ENCODE data around the gene PEMT.
"Not testable (repeated sequence)": the region's sequence is repeated elsewhere in the genome, so short reads cannot be mapped to it uniquely, and the experiment has no call there.

Gene PEMT, protein sequence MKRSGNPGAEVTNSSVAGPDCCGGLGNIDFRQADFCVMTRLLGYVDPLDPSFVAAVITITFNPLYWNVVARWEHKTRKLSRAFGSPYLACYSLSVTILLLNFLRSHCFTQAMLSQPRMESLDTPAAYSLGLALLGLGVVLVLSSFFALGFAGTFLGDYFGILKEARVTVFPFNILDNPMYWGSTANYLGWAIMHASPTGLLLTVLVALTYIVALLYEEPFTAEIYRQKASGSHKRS

DNA sequence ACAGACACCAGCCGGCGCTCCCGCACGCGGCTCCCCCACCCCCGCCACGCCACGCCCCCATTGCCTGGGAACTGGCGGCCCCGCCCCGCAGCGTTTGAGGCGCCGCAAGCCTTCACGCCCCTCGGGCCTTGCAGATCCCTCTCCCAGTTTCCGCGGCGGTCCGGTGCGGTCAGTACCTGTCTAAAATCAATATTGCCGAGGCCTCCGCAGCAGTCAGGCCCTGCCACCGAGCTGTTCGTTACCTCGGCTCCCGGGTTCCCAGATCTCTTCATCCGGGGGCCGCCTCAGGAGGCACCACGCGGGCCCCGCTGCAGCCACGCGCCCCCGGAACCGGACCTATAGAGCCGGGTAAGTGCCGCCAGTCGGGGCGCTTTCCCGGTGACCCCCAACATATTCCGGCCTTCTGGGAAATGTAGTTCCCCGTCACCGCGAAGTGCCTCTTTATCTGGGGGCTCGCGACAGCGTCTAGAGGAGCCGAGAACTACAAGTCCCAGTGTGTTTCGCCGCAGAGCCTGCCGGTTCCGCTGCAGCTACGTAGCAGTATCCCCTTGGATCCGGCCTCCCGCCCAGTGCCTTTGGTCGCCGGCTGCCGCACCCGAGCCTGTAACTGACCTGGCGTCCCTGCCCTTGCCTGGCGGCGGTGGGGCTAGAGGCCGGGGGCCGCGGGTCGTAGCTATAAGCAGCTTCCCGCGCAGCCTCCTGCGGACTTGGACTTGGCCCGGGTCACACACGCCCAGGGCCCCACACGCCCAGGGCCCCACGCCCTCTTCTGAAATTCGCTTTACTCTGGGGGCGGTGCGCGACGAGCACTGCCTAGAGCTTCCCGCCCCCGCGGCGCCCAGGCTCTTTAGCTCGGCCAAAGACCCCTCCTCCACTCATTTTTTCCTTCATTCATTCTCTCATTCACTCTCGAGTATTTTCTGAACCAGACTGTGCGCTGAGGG, at the start of gene PEMT:
TSS of gene PEMT (minus strand) at position 354 of the 944 bp plus-strand sequence. CDS start at position 272, 82 bp downstream.
- DNase-seq (ENCODE audit: low read depth), result peak; percentile 90

DNA sequence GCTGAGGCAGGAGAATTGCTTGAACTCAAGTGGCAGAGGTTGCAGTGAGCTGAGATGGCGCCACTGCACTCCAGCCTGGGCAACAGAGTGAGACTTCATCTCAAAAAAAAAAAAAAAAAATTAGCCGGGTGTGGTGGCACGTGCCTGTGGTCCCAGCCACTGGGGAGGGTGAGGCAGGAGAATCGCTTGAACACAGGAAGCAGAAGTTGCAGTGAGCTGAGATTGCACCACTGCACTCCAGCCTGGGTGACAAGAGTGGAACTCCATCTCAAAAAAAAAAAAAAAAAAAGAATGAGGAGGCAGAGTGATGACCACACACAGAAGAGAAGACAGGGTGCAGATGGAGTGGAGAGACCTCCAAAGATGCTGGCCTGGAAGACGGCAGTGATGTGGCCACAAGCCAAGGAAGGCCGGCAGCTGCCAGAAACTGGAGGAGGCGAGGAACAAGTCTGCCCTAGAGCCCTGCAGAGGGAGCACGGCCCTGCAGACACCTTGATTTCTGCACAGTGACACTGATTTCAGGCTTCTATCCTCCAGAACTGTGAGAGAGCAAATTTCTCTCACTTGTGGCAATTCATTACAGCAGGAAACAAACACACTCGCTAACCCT, 48.3 kb upstream of the PEMT start:
- not testable (repeated sequence) for DNase-seq (ENCODE audit: low read depth)

DNA sequence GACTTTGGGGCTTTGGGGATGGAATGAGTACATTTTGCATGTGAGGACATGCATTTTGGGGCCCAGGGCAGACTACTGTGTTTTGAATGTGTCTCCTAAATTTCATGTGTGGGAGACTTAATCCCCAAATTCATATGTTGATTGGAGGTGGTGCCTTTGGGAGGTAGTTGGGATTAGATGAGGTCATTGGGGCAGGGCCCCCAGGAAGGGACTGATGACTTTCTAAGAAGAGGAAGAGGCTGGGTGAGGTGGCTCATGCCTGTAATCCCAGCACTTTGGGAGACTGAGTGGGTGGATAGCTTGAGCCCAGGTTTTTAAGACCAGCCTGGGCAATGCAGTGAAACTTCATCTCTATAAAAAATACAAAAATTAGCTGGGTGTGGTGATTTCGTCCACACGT, 47.0 kb upstream of the PEMT start:
- DNase-seq (ENCODE audit: low read depth), result no peak

DNA sequence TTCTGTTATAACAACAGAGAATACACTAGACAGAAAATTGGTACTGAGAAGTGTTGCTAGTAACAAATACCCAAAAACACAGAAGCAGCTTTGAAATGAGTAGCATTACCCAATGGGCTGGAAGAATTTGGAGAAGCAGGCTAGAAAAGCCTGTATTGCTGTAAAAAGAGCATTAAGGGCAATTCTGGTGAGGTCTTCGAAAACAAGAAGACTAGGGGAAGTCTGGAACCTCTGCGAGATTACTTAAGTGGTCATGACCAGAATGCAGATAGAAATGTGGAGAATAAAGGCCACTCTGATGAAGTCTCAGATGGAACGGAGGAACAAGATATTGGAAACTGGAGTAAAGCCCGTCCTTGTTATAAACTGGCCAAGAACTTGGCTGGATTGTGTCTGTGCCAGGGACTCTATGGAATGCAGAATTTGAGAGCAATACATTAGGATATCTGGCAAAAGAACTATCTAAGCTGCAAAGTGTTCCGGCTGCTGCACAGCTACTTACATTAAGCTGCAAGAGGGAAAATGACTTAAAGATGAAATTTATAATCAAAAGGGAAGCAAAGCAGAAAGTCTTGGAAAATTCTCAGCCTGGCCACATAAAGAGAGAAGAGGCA, 44.9 kb upstream of the PEMT start:
- DNase-seq (ENCODE audit: low read depth), result no peak

DNA sequence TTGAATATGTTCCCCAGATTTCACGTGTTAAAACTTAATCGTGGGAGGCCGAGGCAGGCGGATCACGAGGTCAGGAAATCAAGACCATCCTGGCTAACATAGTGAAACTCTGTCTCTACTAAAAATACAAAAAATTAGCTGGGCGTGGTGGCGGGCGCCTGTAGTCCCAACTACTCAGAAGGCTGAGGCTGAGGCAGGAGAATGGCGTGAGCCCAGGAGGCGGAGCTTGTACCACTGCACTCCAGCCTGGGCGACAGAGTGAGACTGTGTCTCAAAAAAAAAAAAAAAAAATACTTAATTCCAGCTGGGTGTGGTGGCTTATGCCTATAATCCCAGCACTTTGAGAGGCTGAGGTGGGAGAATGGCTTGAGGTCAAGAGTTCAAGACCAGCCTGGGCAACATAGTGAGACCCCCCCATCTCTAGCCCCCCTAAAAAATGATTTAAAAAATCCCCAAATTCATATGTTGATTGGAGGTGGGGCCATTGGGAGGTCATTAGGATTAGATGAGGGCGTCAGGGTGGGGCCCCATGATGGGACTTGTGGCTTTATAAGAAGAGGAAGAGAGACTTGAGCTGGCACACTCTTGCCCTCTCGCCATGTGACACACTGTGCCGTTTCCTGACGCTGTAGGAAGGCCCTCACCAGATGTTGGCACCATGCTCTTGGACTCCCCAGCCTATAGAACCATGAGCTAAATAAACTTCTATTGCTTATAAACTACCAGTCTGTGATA, 44.2 kb upstream of the PEMT start:
- DNase-seq (ENCODE audit: low read depth), result not testable (repeated sequence)

DNA sequence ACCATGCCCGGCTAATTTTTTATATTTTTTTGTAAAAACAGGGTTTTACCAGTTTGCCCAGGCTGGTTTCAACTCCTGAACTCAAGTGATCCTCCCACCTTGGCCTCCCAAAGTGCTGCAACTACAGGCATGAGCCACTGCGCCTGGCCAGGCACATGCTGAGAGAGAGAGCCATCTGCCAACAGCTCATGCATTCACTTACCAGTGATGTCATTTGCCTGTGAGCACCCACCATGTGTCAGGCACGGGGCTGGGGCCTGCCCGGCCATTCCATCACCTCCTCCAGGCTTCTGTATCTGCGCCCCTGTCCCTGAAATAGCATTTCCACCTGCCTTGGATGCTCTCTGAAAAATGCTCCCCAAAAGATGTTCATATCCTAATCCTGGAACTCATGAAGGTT, 43.6 kb upstream of the PEMT start:
- DNase-seq (ENCODE audit: low read depth), result no peak

DNA sequence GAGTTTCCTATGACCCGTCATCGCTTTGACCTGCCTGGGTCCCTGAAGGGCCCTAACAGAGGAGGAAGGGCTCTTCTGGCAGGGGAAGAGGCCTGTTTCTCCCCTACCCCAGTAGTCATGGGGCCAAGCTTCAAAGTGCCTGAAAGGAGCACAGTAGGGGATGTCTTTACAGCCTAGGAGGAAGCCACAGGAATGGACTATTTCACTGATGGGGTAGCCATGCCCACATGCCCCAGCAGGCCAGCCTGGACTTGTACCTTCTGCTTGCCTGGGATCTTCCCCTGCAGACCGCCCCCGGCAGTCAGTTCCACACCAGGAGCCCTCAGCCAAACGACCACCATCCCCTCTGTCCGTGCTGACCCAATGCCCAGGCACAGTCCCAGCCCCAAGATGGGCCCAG, 41.8 kb upstream of the PEMT start:
- DNase-seq (ENCODE audit: low read depth), result no peak

DNA sequence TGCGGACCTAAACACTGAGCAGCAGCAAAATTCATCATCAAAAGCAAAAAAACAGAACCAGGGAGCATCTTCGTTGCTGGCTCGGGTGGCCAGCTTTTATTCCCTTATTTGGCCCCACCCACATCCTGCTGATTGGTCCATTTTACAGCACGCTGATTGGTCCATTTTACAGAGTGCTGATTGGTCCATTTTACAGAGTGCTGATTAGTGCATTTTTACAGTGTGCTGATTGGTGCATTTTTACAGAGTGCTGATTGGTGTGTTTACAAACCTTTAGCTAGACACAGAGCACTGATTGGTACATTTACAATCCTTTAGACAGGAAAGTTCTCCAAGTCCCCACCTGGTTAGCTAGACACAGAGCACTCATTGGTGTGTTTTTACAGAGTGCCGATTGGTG, 41.2 kb upstream of the PEMT start:
- not testable (repeated sequence) for DNase-seq (ENCODE audit: low read depth)

DNA sequence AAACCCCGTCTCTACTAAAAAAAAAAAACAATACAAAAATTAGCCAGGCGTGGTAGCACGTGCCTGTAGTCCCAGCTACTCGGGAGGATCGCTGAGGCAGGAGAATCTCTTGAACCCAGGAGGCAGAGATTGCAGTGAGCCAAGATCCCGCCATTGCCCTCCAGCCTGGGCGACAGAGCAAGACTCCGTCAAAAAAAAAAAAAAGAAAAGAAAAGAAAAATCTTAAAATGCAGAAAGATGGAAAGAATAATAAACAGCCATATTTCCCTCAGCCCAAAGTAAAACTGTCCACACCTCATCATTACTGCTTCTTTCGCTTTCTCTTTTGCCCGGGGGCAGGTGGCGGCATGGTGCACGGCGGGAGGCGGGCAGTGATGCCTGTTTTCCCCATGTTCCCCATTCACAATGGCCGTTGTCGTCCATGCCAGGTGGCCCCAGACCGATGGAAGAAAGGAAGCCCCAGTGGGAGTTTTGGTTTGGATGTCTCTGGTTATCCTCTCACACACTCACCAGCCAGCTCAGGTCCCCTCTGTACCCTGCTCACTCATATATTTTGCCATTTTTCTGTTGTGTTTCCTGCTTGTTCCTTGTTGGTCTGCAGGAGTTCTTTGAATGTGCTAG, 37.0 kb upstream of the PEMT start:
- DNase-seq (ENCODE audit: low read depth), result peak; percentile 11

DNA sequence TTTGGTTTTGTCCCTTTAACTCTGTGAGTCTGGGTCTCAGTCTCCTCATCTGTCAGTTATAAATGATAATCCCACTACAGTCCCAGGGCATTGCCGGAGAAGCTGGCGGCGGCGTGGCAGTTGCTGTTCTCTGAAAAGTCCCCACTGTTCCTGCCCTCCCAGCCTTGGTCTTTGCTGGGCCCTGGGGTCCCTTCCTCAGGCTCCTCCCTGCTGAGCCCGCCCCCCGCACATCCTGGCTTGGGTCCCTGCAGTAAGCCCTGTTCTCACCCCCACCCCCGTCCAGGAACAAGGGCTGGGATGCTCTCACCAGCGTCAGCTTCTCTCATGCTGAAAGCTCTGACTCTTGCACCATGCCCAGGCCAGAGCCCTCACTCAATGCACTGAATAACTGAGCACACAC, 35.3 kb upstream of the PEMT start:
- DNase-seq (ENCODE audit: low read depth), result no peak

DNA sequence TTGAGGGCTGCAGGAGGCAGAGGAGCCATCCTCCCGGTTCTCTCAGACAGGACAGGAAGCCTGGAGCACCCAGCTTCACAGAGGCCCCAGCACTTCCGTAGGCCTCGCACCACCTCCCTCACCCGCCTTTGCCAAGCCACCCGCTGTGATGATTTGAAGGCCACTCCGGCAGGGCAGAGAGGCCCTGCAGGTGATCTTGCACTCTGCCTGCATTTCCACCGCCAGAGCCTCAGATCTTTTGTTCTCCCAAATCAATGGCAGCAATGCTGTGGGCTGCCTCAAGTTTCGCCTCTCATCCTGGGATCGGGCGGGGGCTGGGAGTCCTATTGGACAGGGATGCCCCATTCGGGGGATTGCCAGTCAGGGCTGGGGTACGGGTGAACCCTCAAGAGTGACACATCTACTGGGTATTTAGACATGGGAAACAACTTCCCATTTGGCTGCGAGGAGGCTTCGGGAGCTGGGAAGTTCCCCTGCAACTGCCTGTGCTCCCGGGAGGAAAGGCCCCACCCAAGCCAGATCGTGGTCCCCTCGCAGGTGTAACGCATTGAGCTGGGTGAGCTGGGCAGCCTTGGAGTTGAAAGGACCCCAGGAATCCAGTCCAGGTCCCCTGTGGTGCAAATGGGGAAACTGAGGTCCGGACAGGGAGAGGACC, 34.8 kb upstream of the PEMT start:
- no peak for DNase-seq (ENCODE audit: low read depth)

DNA sequence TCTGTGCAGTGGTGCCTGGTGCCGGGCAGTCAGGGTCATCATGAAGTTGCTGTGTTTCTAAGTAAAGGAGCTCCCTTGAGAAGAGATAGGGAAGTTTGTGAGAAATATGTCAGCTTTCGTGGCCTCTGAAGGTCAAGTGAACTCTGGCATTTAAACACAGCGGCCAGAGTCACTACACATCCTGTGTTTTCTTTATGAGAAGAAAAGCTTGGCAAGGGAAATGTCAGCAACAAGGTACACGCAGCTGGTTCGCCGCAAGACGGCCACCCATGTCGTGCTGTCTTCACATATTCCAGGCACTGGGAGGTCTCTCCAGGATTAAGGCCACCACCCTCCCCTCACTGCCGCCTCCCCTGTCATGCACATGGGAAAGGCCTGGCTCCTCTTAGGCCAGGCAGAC, 33.2 kb upstream of the PEMT start:
- no peak for DNase-seq (ENCODE audit: low read depth)

DNA sequence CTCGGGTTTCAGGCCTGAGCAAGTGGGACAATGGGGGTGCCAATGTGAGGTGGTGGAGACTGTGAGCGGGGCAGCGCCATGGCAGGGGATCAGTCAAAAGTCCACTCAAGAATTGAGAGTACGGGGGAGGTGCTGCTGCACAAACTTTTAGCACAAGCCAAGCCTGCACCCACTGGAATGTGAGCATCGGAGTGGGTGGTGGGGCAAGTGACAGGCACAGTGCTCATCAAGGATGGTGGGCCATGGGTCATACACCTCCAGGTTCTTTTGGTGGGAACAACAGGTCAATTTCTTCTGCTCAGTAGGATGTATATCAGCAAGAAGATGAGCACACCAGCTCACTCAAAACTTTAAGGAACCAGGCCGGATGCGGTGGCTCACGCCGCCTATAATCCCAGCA, 32.4 kb upstream of the PEMT start:
- no peak for DNase-seq (ENCODE audit: low read depth)

DNA sequence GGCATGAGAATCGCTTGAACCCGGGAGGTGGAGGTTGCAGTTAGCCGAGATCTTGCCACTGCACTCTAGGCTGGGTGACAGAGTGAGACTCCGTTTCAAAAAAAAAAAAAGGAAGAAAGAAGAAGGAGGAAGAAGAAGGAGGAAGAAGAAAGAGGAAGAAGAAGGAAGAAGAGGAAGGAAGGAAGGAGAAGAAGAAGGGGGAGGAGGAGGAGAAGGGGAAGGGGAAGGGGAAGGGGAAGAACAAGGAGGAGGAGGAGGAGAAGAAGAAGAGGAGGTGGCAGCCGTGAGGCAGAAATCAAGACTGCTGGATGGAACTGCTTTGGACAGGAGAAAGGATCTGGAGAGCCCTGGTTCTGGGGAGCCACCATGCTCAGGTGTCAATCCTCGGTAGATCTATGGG, 29.7 kb upstream of the PEMT start:
- no peak for DNase-seq (ENCODE audit: low read depth)

DNA sequence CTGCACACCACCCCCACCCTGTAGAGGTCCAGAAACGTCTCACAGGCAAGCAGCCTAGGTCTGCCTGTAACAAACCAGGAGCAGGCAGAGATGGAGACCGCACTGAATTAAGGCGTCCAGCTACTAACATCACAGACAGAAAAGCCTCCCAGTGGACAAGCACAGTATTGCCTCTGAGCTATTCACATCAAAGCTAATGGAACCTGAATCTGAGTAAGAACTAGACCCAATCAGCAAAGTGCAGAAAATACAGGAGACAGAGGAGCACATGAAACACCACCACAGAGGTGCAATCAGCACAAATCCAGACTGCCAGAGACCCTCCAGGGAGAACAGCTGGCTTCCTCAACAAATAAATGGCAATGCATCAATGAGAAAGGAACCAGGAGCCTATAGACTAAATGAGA, 22.2 kb upstream of the PEMT start:
- peak; percentile 15 for DNase-seq (ENCODE audit: low read depth)

DNA sequence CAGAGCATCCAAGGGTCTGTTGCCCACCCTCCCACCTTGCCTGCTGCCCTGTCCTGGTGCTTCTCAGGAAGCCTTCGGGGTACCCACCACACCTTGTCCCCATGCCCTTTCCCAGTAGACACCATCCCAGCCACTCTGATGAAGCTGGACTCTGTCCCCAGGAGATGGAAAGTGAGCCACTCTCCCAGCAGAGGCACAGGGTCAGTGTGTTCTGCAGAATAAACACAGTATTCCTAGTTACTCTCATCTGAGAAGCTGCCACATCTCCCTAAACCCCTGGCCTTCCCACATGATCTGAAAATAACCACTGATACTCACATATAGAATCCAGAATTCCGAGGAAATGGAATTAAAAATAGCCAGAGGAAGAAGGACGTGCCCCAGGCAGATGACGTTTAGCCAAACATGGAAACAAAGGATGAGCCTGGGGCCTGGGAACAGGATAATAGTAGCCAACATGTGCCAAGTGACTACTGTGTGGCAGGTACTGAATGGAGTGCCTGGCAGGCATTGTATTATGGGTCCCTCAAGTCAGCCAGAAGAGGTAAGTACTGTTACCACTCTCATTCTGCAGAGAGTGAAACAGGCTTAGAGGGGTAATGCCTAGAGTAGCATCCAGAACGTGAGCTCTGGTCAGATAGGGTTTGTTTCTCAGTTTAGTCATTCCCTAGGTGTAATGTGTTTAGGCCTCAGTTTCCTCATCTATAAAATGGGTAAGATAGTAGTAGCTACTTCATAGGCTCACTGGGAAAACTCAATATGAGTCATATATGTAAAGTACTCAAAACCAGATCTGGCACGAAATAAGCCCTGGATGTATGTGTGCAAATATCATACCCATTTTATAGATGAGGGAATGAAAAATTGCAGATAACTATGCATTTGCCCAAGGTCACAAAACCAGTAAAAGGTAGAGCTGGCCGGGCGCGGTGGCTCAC, 20.8 kb upstream of the PEMT start:
- DNase-seq (ENCODE audit: low read depth), result no peak

DNA sequence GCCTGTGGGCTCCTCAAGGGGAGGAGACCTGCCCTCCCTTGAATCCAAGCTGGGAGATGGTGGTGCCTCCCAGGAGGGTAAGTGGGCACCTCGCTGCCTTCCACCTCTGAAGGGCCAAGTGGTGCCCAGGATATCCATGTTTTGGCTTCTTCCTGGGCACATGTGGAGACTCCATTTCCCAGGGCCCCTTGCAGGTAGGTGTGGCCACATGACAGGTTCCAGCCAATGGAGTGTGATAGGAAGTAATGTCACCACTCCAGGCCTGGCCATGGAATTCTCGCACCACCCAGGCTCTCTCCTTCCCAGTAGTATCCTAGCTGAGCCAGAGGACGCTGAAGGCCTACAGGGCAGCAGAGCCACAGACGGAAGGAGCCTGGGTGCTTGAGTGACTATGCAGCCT, 17.6 kb upstream of the PEMT start:
- DNase-seq (ENCODE audit: low read depth), result no peak

DNA sequence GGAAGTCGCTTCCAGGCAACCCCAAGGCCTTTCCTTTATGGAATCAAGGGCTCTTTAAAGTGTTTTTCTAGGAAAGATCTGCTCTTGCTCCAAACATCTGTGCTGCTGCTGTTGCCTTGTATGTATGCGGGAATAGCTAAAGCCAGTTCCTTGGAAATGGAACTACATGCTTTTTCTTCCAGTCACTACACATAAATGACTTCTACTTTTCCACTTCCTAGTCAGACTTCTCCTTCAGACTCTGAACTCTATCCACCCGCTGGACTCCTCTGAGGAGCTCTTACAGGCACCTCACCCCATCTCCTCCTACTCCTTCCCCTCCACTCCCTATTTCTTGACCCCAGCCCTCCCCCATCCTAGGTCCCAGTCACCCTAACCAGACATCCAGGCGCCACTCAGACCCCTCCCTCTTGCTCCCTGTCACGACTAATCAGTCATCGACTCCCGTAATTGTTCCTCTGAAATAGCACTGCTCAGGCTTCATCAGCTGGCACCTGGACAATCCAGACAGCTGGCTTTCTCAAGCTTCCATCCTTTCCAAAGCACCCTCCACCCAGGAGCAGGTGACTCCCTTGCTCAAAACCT, 15.0 kb upstream of the PEMT start:
- no peak for DNase-seq (ENCODE audit: low read depth)

DNA sequence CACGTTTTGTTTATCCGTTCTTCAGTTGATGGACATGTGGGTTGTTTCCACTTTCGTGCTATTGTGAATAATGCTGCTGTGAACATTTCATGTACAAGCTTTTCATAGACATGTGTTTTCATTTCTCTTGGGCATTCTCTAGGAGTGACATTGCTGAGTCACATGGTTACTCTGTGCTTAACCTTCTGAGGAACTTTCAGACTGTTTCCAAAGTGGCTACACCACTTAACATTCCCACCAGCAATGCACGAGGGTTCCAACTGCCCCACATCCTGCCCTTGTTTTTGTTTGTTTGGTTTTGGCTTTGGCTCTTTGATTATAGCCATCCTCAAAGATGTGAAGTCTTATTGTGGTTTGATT, 14.2 kb upstream of the PEMT start:
- DNase-seq (ENCODE audit: low read depth), result no peak
